Stimulated activated CD4-positive, alpha-beta T cell treated with anti-CD3 and anti-CD28 coated beads, Interleukin-12 subunit alpha, Interleukin-12 subunit beta, amount 100 ng/mL, for 4 hours (primary cell): ENCODE results near the gene FHOD3.

Experiments
- DNase-seq: peaks from one replicate; pipeline ENCODE4 v3.0.0-alpha.2; 2020

Gene FHOD3

DNA sequence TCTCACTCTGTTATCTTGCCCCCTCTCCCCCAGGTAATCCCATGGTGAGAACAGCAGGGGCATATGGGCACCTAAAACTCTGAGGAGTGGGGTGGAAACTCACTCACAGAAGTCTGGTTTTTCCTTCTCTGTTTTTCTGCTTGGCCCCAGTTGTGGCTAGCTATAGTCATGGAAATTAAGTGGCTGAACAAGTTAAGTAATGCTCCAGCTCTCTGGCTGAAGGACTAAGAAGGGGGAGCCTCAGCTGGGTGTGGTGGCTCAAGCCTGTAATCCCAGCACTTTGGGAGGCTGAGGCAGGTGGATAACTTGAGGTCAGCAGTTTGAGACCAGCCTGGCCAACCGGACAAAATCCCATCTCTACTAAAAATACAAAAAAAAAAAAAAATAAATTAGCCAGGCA lies 270.3 kb downstream of the FHOD3 start:
- DNase-seq = no peak

DNA sequence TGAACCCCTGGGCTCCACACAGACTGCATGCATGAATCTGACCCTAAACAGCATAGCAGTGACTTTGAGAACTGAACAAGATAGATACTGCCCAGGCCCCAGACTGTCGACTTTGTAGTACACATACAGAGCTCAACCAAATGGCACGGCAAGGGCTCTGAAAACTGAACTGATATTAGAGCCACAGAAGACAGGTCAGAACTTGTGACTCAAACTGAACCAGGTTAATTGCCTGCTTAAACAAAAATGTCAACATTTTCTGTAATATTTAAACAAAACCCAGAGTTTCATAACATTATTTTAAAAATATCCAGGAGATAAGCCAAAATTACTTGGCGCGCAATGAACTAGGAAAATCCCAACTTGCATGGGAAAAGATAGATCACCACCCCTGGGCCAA lies 271.0 kb downstream of the FHOD3 start:
- DNase-seq = no peak

DNA sequence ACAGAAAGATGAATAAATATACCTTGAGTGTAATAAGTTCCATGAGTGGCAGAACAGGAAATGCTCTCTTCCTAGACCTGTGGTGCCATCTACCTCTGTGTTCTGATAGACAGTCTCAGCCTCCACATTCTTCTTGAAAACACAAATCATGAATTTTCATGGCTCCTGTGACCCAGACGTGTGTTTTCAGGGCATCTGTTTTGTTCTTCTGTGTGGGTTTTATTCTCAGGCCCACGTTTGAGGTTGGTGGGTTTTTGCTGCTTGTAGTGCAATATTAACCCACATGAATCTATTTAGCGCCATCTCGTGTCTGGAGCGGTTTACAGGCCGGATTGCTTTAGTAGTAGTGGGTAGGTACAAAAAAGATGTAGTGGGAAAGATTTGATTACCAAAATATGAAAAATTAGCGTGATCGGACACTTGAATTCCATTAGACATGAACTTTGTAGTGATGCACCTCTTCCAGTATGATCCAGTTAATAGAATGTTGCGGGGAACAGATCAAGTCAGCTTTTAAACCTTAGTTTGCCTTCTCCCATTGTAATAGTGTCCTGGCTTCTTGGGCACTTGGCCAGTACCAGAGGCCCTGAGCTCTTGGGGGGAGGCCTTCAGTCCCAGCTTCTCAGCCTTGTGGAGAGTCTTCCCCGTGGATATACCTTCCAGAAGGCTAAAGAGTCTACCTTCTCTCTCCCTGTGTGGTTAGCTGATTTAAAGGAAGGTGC lies 274.8 kb downstream of the FHOD3 start:
- no peak for DNase-seq

DNA sequence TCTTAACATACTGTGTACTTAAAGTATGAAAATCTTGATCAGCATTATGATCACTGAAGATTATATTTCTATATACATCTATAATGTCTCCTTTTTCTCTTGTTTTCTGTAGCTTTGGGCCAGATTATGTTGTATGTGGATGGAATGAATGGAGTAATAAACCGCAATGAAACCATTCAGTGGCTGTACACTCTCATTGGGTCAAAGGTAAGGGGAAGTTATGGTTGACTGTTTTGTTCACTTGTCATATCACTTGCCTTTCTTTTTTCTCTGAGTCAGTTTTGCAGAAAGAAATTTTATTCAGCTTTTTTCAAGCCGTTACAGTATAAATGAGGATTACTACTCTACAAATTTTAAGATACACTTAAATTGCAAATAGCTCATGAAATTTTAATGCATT lies 278.8 kb downstream of the FHOD3 start:
- DNase-seq = no peak

DNA sequence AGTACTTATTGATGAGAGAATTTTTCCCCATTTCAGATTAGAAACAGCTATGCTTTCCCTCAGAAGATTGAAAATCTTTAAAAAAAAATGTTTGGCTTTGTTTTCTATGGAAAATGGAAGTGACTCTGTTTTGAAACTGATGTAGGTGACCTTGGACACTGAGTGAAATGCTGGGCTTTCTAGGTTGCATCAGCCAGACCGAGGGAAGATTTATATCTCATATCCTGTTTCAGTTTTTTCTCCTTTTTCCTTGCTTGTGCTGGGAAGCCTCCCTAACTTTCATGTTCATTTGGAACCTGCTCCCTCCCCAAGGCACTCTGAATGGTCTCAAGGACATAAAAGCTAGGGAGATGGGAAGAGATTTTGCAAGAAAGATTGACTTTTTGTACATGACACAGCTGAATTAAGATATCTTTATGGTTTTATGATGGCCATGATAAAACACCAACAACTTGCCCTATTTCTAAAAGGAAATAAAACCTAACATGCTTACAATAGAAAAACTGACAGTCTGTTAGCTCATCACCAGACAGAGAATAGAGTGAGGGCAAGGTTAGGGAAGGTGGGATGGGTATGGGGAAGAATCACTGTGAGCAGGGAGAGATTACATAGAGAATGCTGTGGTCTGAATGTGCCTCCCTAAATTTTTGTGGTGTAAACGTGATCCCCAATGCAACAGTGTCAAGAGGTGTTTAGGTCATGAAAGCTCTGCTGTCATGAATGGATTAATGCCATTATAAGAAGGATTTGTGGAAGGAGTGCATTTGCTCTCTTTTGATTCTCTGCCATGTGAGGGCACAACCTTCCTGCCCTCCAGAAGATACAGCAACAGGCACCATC lies 281.6 kb downstream of the FHOD3 start:
- no peak for DNase-seq

GRCh38 chr18:36580266-36580665 lies 282.8 kb downstream of the FHOD3 start:
- no peak for DNase-seq

GRCh38 chr18:36580874-36581750 lies 283.6 kb downstream of the FHOD3 start:
- no peak for DNase-seq

GRCh38 chr18:36582988-36583745 lies 285.7 kb downstream of the FHOD3 start:
- DNase-seq = no peak

GRCh38 chr18:36589857-36590543 lies 292.5 kb downstream of the FHOD3 start:
- no peak for DNase-seq

DNA sequence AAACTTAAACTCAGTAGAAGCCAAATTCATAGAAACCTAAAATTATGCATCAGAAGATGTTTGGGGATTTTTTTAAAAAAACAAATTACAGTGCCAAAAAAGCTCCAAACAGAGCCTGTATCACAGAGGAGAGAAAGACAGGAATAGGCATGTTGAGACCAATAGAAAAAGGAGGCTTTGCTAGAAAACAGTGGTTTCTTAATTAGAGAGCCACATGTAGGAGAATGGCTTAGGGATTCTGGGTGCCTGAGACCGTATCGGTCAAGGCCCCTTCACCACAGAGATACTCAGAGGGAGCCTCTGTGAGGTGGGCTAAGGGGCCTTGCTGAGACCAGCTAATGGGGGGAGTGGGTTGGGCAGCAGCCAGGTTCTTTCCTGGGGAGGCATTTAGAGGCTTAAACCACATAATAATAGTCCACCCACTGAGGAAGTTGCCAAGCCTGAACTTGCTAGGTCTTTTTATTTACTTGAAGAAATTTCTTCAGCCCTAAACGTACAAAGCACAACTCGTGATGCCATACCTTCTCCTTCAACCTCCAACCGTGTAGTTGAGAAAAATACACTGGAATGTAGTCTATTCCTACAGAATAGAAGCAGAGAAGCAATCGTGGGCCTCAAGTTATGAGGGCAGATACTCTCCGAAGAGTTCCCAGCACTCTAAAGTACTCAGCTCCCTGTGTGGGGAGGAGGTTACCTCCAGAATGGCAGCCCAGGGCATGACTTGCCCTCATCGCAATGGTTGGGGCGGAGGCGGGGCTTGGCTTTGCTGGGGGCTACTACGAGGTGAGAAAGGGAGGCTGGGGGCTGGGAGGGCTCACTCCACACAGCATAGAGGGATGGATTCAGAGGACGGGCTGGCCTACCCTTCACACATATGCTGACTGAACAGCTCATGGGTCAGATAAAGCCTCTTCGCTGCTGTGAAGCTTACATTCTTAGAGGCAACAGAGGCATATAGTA lies 293.4 kb downstream of the FHOD3 start:
- DNase-seq = no peak

DNA sequence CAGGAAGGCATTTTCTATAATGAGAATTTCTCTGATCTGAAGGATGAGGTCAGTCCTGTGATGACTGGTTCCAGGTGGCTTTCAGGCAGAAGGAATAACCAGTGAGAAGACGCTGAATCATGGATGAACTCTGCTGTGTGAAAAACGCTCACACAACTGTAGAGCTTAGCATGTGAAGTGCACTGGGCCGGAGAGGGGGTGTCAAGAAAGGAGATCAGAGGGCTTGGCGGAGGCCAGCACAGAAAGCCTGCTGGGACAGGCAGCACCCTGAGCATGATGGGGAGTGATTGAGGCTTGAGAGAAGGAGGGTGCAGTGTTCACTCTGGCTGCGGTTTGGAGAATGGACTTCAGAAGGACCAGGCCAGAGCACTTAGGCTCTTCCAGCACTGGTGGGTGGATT lies 294.8 kb downstream of the FHOD3 start:
- DNase-seq = no peak

- no peak for DNase-seq
Measured at GRCh38 chr18:36593001-36593400, 295.5 kb downstream of the FHOD3 start.

DNA sequence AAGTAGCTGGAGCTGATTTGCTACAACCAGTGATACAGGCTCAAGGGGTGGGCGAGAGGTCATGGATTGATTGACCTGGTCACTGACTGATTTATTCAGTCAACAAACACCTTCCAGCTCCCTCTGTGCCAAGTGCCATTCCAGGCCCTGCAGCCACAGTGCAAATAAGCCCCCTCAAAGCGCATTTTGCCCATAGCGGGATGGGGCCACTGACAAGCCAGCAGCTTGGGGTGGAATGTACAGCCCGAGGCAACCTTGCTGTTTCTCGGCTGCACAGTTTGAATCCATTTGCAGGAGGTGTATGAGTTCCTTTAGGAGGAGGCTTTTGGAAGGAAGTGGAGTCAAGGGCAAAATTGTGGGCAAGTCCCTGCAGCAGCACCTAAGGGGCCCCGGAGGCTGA lies 296.1 kb downstream of the FHOD3 start:
- DNase-seq = no peak

DNA sequence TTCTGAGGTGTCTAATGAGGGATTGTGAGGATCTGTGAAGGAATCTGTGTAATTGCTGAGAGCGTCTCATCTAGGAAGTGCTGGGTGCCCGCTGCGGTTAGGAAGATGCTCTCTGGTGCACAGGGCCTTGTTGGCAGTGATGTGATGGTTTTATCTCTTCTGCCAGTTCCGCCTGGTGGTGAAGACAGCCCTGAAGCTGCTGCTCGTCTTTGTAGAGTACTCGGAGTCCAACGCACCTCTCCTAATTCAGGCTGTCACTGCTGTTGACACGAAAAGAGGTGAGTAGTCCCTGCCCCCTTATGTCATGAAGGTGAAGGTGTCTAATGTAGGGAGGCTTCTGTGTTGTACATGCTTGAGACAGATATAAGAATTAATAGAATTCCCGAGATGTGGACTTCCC lies 297.1 kb downstream of the FHOD3 start:
- no peak for DNase-seq

- no peak for DNase-seq
Measured at GRCh38 chr18:36595046-36595817, 297.7 kb downstream of the FHOD3 start.

DNA sequence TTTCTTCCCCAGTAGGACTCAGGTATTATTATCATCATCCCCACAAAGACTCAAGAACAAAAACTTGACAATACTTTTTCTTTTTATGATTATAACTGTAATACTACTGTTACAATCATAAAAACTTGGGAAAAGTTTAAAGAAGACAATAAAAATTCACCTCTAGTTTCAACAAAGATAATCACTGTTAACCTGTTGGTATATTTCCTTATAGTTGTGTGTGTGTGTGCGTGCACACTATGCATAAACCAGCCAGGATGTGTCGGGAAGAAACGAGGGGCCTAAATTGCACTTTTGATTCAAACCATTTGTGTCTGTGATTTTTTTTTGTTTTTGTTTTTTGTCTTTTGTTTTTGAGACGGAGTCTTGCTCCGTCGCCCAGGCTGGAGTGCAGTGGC lies 298.3 kb downstream of the FHOD3 start:
- DNase-seq = no peak

DNA sequence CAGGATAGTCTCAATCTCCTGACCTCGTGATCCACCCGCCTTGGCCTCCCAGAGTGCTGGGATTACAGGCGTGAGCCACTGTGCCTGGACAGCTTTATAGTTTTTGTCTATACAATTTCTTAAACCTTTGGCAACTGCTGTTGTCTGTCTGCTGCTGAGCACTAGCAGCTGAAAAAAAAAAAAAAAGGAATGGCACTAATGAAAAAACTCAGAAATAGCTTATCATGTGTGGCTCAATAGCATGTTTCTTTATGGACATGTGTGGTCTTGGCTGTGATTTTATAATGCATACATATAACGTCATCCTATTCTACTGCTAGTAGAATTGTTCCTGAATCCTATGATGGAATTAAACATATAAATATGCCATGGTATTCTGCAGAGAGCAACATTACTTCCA lies 300.1 kb downstream of the FHOD3 start:
- no peak for DNase-seq

DNA sequence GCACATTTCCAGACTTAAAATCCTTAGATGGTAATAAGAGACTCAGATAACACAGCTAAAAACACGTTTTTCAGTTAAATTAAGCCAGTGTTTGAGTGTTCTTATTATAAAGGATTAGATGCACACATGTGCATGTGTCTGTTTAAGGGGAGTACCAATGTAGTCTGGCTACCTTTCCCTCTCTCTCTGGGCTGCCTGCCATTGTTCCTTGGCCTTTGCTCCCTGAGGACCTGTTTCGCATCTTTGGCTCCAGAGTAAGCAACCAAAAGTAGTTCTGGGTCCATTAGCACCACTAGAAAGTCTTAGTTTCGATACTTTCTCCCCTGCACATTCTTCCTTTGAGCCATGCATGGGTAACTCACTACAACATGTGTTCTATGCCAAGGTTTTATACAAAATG lies 303.0 kb downstream of the FHOD3 start:
- no peak for DNase-seq

GRCh38 chr18:36601316-36601715 lies 303.8 kb downstream of the FHOD3 start:
- DNase-seq = no peak

DNA sequence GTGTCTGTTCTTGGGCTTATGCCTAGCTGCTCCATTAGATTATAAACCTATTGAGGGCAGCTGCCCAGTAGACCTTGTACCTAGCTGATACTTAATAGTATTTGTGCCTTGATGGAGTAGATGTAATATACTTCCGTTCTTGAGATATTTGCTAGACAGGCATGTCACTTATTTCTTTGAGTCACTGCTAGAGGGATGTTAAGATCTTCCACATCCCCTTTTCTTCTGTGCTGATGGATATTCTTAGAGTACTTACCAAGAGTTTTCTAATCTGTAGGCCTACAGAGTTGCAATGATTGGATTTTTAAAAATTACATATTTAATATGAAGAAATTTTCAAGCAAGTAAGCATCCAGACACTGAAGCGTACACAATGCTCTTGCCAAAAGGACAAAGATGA lies 304.6 kb downstream of the FHOD3 start:
- no peak for DNase-seq
